SJCRH30 (cell line): ENCODE results near the gene PLA2G5. TPM values are rescaled to one million over a fixed set of nuclear protein-coding genes. Genes with fewer than 3 reads are reported as not detected.

Experiments
- DNase-seq, 2 experiments: peaks; one replicate each; pipeline ENCODE4 v3.0.0-alpha.2; 2015 to 2020
- H3K27ac ChIP-seq: fragments of 250-450 bp; sonication (Bioruptor Pico); 2 replicates; pipeline ENCODE4 v1.5.1; 2020; ENCODE audit warnings: mild to moderate bottlenecking, moderate library complexity
- H3K27me3 ChIP-seq: fragments of 250-450 bp; sonication (Bioruptor Pico); 2 replicates; pipeline ENCODE4 v1.5.1; 2020; ENCODE audit warnings: mild to moderate bottlenecking, moderate library complexity
- H3K36me3 ChIP-seq: fragments of 250-450 bp; sonication (Bioruptor Pico); 2 replicates; pipeline ENCODE4 v1.5.1; 2020; ENCODE audit warnings: mild to moderate bottlenecking, moderate library complexity
- H3K4me1 ChIP-seq: fragments of 250-450 bp; sonication (Bioruptor Pico); 2 replicates; pipeline ENCODE4 v1.5.1; 2020; ENCODE audit warnings: mild to moderate bottlenecking, moderate library complexity
- H3K4me3 ChIP-seq: fragments of 250-450 bp; sonication (Bioruptor Pico); 2 replicates; pipeline ENCODE4 v1.5.1; 2020; ENCODE audit warnings: mild to moderate bottlenecking, moderate library complexity
- H3K9me3 ChIP-seq: fragments of 250-450 bp; sonication (Bioruptor Pico); replicated peaks from 2 replicates; pipeline ENCODE4 v1.5.1; 2020; ENCODE audit warnings: mild to moderate bottlenecking, moderate library complexity
- total RNA-seq: library from RNA; depleted of rRNA; stranded (reverse); fragments of >200 nt; shearing (Covaris generic); gene quantifications from 2 replicates; pipeline ENCODE4 v1.2.3, GENCODE V29; 2014

The PLA2G5 gene
- total RNA-seq, 1 experiment from 2014 or later: 0.51 TPM

DNA sequence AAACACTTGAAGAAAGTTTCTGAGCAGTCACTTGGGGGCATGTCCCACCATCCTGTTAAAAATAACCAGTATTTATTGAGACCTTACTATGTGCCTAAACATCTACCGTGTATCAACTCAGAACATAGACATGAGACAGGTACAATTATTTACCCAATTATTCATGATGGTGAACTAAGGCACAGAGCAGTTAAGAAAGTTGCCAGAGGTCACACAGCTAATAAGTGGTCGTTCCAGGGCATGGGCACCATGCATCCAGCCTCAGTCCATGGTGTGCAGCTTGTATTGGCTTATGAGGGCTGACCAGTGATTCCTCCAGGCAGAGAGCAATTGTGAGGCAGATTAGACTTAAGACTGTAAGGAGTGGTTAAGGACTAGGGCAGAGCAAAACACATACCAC lies 5.4 kb downstream of the PLA2G5 start:
- no peak for DNase-seq

GRCh38 chr1:20076223-20076622 lies 6.2 kb downstream of the PLA2G5 start:
- no peak for DNase-seq
- Histone ChIP-seq H3K4me1 (no peaks in the 10 kb centered on the region), H3K36me3 (no peaks in the 10 kb centered on the region), H3K9me3 (0 out of 2 replicates have a peak, but pooled peaks cover 2% of the 10 kb centered on the region), H3K27ac (no peak overlapping the region), H3K4me3 (no peak overlapping the region), H3K27me3 (no peaks in the 10 kb centered on the region; the same call in 1 of the 2 replicates)

More for the DNA sequence above, 5.4 kb downstream of the PLA2G5 start:
- 0 out of 2 replicates have a peak, but pooled peaks cover 2% of the 10 kb centered on the region for H3K9me3 ChIP-seq
- no peak overlapping the region for H3K4me3 ChIP-seq
- no peaks in the 10 kb centered on the region for H3K4me1 ChIP-seq
- H3K36me3 ChIP-seq: no peaks in the 10 kb centered on the region
- peaks cover 4% of the 10 kb centered on the region for H3K27me3 ChIP-seq
- H3K27ac ChIP-seq: no peak overlapping the region

- H3K9me3 ChIP-seq: 0 out of 2 replicates have a peak, but pooled peaks cover 2% of the 10 kb centered on the region
- no peak overlapping the region for H3K4me3 ChIP-seq
- no peaks in the 10 kb centered on the region for H3K36me3 ChIP-seq
- H3K27ac ChIP-seq: no peak overlapping the region
- no peaks in the 10 kb centered on the region for H3K4me1 ChIP-seq
- H3K27me3 ChIP-seq: no peaks in the 10 kb centered on the region; the same call in none of the 2 replicates
- DNase-seq: no peak
Measured at GRCh38 chr1:20076710-20077461, 6.9 kb downstream of the PLA2G5 start.

- Histone ChIP-seq H3K27me3 (no peaks in the 10 kb centered on the region; the same call in 1 of the 2 replicates), H3K27ac (no peak overlapping the region), H3K4me3 (no peak overlapping the region), H3K4me1 (no peaks in the 10 kb centered on the region), H3K9me3 (0 out of 2 replicates have a peak, but pooled peaks cover 2% of the 10 kb centered on the region), H3K36me3 (no peaks in the 10 kb centered on the region)
- no peak for DNase-seq
Measured at GRCh38 chr1:20078171-20078651, 8.2 kb downstream of the PLA2G5 start.

DNA sequence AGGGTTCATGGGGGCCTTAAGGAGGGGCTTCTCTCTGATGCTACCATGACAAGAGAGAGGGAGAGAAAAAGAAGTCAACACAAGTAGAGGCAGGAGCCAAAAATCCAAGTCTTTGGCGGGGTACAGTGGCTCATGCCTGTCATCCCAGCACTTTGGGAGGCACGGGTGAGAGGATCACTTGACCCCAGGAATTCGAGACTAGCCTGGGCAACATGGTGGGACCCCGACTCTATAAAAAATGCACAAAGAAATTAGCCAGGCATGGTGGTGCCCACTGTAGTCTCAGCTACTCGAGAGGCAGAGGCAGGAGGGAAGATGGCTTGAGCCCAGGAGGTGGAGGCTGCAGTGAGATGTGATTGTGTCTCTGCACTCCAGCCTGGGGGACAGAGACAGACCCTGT lies 8.7 kb downstream of the PLA2G5 start:
- no peaks in the 10 kb centered on the region; the same call in 1 of the 2 replicates for H3K27me3 ChIP-seq

GRCh38 chr1:20079661-20080305 lies 9.8 kb downstream of the PLA2G5 start:
- no peaks in the 10 kb centered on the region for H3K36me3 ChIP-seq
- no peak for DNase-seq
- no peak overlapping the region for H3K27ac ChIP-seq
- no peaks in the 10 kb centered on the region for H3K4me1 ChIP-seq
- no peak overlapping the region for H3K4me3 ChIP-seq
- H3K27me3 ChIP-seq: no peaks in the 10 kb centered on the region; the same call in none of the 2 replicates
- 0 out of 2 replicates have a peak, but pooled peaks cover 2% of the 10 kb centered on the region for H3K9me3 ChIP-seq

More for the DNA sequence above, 8.7 kb downstream of the PLA2G5 start:
- Histone ChIP-seq H3K9me3 (0 out of 2 replicates have a peak, but pooled peaks cover 2% of the 10 kb centered on the region), H3K27ac (no peak overlapping the region), H3K4me1 (no peaks in the 10 kb centered on the region), H3K36me3 (no peaks in the 10 kb centered on the region), H3K4me3 (no peak overlapping the region)
- DNase-seq: no peak

GRCh38 chr1:20080441-20081352 lies 10.7 kb downstream of the PLA2G5 start:
- no peak for DNase-seq
- 0 out of 2 replicates have a peak, but pooled peaks cover 2% of the 10 kb centered on the region for H3K9me3 ChIP-seq
- H3K27ac ChIP-seq: no peak overlapping the region
- H3K27me3 ChIP-seq: no peaks in the 10 kb centered on the region; the same call in none of the 2 replicates
- H3K36me3 ChIP-seq: no peaks in the 10 kb centered on the region
- no peak overlapping the region for H3K4me3 ChIP-seq
- H3K4me1 ChIP-seq: no peaks in the 10 kb centered on the region

GRCh38 chr1:20081353-20081810 lies 11.4 kb downstream of the PLA2G5 start:
- H3K27ac ChIP-seq: no peak overlapping the region
- H3K4me3 ChIP-seq: no peak overlapping the region
- DNase-seq: no peak
- H3K36me3 ChIP-seq: no peaks in the 10 kb centered on the region
- no peaks in the 10 kb centered on the region; the same call in none of the 2 replicates for H3K27me3 ChIP-seq
- no peaks in the 10 kb centered on the region for H3K4me1 ChIP-seq
- H3K9me3 ChIP-seq: no peaks in the 10 kb centered on the region

GRCh38 chr1:20082772-20083171 lies 12.8 kb downstream of the PLA2G5 start:
- no peak for DNase-seq
- no peaks in the 10 kb centered on the region; the same call in none of the 2 replicates for H3K27me3 ChIP-seq
- no peak overlapping the region for H3K4me3 ChIP-seq
- no peaks in the 10 kb centered on the region for H3K9me3 ChIP-seq
- H3K36me3 ChIP-seq: no peaks in the 10 kb centered on the region
- H3K4me1 ChIP-seq: no peaks in the 10 kb centered on the region
- no peak overlapping the region for H3K27ac ChIP-seq

GRCh38 chr1:20083178-20083944 lies 13.4 kb downstream of the PLA2G5 start:
- Histone ChIP-seq H3K27me3 (no peaks in the 10 kb centered on the region; the same call in none of the 2 replicates), H3K9me3 (no peaks in the 10 kb centered on the region), H3K27ac (no peak overlapping the region), H3K4me3 (no peak overlapping the region), H3K4me1 (no peaks in the 10 kb centered on the region), H3K36me3 (no peaks in the 10 kb centered on the region)
- DNase-seq: no peak

- no peak overlapping the region for H3K27ac ChIP-seq
- no peaks in the 10 kb centered on the region for H3K4me1 ChIP-seq
- no peaks in the 10 kb centered on the region for H3K9me3 ChIP-seq
- DNase-seq: no peak
- no peak overlapping the region for H3K4me3 ChIP-seq
- no peaks in the 10 kb centered on the region; the same call in none of the 2 replicates for H3K27me3 ChIP-seq
- no peaks in the 10 kb centered on the region for H3K36me3 ChIP-seq
Measured at GRCh38 chr1:20086800-20087199, 16.8 kb downstream of the PLA2G5 start.

- no peaks in the 10 kb centered on the region for H3K9me3 ChIP-seq
- H3K36me3 ChIP-seq: no peaks in the 10 kb centered on the region
- no peak overlapping the region for H3K4me3 ChIP-seq
- H3K4me1 ChIP-seq: no peaks in the 10 kb centered on the region
- H3K27ac ChIP-seq: no peak overlapping the region
- no peak for DNase-seq
- no peaks in the 10 kb centered on the region; the same call in 1 of the 2 replicates for H3K27me3 ChIP-seq
Measured at GRCh38 chr1:20087668-20088067, 17.7 kb downstream of the PLA2G5 start.

GRCh38 chr1:20089328-20090077 lies 19.5 kb downstream of the PLA2G5 start:
- Histone ChIP-seq H3K27me3 (no peaks in the 10 kb centered on the region; the same call in 1 of the 2 replicates), H3K27ac (no peak overlapping the region), H3K36me3 (no peaks in the 10 kb centered on the region), H3K9me3 (no peaks in the 10 kb centered on the region), H3K4me3 (no peak overlapping the region), H3K4me1 (no peaks in the 10 kb centered on the region)
- DNase-seq: no peak
